Hepatocyte (in vitro differentiated cells): ENCODE results near the gene ROBO4.

Experiments
- EZH2 ChIP-seq: fragments of 200-600 bp; sonication (generic); IDR thresholded peaks from 2 replicates; pipeline ENCODE4 v1.6.1; 2016; ENCODE audit warnings: antibody characterized with exemption, mild to moderate bottlenecking, borderline replicate concordance
- EZH2phosphoT487 ChIP-seq: fragments of 200-600 bp; sonication (generic); IDR thresholded peaks from one replicate; pipeline ENCODE4 v1.6.1; 2018; ENCODE audit warnings: antibody characterized with exemption, mild to moderate bottlenecking, low read depth, moderate library complexity; ENCODE audit not compliant: unreplicated experiment, severe bottlenecking
- TF ChIP-seq, protein P1 (sequence below): fragments of 200-600 bp; sonication (generic); IDR thresholded peaks from 2 replicates; pipeline ENCODE4 v1.5.1; 2016; ENCODE audit warnings: antibody characterized with exemption, mild to moderate bottlenecking; ENCODE audit not compliant: poor library complexity

DNA sequence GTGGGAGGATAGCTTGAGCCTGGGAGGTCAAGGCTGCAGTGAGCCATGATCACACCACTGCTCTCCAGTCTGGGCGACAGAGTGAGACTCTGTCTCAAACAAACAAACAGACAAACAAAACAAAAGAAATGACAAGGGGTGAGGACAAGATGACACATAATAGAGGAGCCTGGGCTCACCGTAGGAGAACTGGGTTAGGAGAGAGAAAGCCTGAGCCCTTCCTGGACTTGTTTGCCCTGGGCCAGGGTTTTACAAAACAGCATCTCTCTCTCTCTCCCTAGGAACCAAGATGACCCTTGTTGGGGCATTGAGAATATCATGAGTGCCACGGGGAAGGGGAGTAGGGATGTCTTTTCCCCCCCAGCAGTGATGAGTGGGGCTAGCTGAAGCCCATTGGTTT, 16.7 kb downstream of the ROBO4 start:
- TF ChIP-seq EZH2 (no peak), EZH2phosphoT487 (no peak)
- TF ChIP-seq, protein P1, sequence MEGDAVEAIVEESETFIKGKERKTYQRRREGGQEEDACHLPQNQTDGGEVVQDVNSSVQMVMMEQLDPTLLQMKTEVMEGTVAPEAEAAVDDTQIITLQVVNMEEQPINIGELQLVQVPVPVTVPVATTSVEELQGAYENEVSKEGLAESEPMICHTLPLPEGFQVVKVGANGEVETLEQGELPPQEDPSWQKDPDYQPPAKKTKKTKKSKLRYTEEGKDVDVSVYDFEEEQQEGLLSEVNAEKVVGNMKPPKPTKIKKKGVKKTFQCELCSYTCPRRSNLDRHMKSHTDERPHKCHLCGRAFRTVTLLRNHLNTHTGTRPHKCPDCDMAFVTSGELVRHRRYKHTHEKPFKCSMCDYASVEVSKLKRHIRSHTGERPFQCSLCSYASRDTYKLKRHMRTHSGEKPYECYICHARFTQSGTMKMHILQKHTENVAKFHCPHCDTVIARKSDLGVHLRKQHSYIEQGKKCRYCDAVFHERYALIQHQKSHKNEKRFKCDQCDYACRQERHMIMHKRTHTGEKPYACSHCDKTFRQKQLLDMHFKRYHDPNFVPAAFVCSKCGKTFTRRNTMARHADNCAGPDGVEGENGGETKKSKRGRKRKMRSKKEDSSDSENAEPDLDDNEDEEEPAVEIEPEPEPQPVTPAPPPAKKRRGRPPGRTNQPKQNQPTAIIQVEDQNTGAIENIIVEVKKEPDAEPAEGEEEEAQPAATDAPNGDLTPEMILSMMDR, result no peak
